Sciatic nerve (tissue), 2 donors: Measurements from ENCODE around the gene ABI2. TPM values are rescaled to one million over a fixed set of nuclear protein-coding genes. Genes with fewer than 3 reads are reported as not detected.
"Not testable (repeated sequence)": the region's sequence is repeated elsewhere in the genome, so short reads cannot be mapped to it uniquely, and the experiment has no call there.

Experiments
- ATAC-seq: fragments of 200-7000 bp; cut with Tn5 transposase; one replicate; pipeline ENCODE4 v1.9.1; 2020; ENCODE audit warnings: mild to moderate bottlenecking, moderate library complexity
- DNase-seq: peaks from one replicate; pipeline ENCODE4 v3.0.0-alpha.2; 2020; ENCODE audit warnings: low spot score
- intact Hi-C: fragments of 100-400 bp; cut with DNase I; formaldehyde crosslinking; loops from one replicate; pipeline ENCODE4 v1.14.2; 2022
- total RNA-seq: library from RNA; stranded (reverse); fragmentation: NEBNext Ultra II Directional; extraction: Animal tissue kit (Norgen Biotek cat#: 25700); gene quantifications from one replicate; pipeline ENCODE4 v1.2.1, GENCODE V29; 2021
- donor health status: DM: no; HTN: no; CAD: no.
- donor health status: DM: no; HTN: no; CAD: no.

Gene ABI2
- total RNA-seq, 1 donor from 2014 or later = 68.9 TPM

DNA sequence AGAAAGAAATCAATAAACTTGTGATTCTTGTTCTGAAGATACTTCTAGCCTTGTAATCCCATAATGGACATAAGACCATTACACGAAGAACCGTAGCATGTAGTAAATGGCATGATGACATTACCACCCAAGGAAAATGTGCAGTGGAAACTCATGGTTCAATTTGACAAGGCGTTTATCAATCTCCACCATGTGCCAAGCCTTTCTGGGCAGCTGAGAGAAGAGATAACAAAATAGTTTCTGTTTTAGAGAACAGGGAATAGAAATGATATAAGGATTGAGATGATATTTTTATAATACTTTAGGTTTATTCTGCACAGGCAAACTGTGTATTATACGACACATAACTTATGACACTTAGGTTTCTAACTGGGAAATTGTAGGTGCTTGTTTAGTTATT, 19.2 kb downstream of the ABI2 start:
- ATAC-seq (no peak), DNase-seq (no peak)
- intact Hi-C loops = no loop called here

DNA sequence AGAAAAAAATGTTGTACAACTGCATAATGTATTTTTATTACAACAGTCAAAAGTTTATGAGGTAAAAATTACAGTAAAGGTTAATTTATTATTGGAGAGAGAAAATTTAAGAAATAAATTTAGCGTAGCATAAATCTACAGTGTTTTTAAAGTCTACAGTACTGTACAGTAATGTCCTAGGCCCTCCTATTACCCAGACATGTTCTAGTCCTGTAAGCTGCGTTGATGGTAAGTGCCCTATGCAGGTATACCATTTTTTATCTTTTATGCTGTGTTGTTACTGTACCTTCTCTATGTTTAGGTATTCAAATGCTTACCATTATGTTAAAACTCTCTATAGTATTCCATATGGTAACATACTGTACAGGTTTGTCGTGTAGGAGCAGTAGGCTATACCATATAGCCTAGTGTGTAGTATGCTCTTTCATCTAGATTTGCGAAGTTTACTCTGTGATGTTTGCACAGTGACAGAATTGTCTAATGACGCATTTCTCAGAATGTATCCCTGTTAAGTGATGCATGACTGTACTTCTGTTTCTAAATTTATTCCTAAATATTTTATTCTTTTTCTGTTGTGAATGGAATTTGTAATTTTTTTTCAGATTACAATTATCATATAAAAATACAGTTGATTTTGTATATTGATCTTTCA, 24.5 kb downstream of the ABI2 start:
- ATAC-seq (no peak), DNase-seq (no peak)
- intact Hi-C loops = no loop called here

DNA sequence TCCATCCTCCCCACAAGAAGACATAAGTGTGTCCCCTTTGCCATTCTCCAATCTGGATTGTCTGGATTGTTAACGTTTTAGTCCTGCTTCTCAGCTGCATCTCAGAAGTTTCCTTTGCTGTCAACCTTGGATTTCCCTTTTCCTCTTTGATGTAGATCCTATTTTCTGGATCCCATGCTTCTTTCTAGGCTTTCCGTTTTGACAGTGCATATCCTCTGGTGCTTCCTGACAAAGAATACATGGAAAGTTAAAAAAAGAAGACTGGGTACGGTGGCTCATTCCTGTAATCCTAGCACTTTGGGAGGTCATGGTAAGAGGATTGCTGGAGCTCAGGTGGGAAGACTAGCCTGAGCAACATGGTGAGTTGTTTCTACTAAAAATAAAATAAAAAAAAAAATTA, 26.8 kb downstream of the ABI2 start:
- ATAC-seq = no peak
- intact Hi-C loops = no loop called here
- DNase-seq = no peak

DNA sequence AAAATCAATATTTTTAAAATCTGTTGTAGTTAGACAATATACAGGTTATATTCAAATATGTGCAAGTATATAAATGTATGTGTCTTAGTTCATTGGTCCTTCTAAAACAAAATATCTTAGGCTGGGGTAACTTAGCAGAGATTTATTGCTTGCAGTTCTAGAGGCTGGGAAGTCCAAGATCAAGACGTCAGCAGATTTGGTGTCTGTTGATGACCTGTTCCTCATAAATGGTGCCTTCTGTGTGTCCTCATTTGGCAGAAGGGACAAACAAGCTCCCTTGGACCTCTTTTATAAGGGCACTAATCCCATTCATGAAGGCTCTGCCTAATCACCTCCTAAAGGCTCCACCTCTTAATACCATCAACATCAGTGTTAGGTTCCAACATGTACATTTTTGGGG, 31.3 kb downstream of the ABI2 start:
- intact Hi-C loops = no loop called here
- DNase-seq (no peak), ATAC-seq (no peak)

DNA sequence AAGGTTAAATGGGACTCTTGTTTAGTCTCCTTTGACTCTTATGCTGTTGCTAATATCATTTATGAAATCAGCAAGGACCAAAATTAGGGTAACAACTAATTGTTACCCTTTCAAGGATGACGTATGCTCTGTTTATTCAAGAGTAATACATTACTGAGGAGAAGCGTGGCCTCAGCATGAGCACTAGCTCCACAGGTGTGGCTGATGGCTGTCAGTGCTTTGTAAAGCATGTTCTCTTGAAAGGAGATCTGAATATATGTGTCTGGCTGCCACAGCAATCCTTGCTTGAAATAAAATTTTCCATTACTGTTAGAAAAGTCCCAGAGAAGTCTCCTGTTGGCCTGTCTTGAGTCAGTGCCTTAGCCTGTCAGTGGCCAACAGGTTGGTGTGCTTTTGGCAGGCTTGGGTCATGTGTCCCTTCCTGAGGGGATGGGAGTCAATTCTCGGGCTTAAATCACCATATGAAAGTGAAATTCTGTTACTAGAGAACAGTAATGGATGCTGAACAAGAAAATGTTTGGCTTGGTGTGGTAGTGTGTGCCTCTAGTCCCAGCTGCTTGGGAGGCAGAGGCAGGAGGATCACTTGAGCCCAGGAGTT, 32.7 kb downstream of the ABI2 start:
- no peak for DNase-seq
- no peak for ATAC-seq
- intact Hi-C loops = no loop called here

DNA sequence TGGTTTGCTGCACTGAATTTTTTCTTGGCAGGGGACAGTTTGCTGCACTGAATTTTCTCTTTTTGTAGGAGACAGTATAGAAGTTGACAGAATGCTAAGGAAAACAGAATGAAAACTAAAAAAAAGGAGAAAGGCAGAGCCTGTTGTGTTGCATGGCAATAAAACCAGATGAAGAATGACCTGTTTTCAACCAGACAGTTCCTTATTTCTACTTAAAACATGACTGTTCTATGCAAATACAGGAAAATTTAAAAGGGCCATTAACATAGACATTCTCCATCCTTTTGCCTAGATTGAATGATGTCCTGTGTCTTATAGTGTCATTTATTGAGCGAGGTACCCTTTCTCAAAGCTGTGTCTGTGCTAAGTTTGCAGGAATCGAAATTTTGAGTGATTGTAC, 33.3 kb downstream of the ABI2 start:
- DNase-seq (no peak), ATAC-seq (no peak)
- intact Hi-C loops = no loop called here

GRCh38 chr2:203361922-203362321, 33.7 kb downstream of the ABI2 start:
- intact Hi-C loops = no loop called here
- ATAC-seq = no peak
- DNase-seq = no peak

GRCh38 chr2:203366639-203367466, 38.7 kb downstream of the ABI2 start:
- no peak for ATAC-seq
- intact Hi-C loops = no loop called here

GRCh38 chr2:203372706-203373105, 44.5 kb downstream of the ABI2 start:
- ATAC-seq, DNase-seq, intact Hi-C loops: not testable (repeated sequence)

More at GRCh38 chr2:203366639-203367466, 38.7 kb downstream of the ABI2 start:
- DNase-seq = no peak

- DNase-seq (no peak), ATAC-seq (no peak)
- intact Hi-C loops = no loop called here
Observed at GRCh38 chr2:203376173-203376572, 48.0 kb downstream of the ABI2 start.

DNA sequence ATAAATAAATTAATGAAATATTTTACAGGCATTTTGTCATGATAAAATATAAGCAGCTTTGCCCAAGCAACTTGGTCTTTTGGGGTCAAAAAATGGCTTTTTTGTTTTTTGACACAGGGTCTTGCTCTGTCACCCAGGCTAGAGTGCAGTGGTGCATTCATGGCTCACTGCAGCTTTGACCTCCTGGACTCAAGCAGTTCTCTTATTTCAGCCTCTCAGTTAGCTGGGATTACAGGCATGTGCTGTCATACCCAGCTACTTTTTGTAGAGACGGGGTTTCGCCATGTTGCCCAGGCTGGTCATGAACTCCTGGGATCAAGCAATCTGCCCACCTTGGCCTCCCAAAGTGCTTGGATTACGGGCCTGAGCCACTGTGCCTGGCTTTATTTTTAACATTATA, 51.0 kb downstream of the ABI2 start:
- ATAC-seq (no peak), DNase-seq (no peak)
- intact Hi-C loops = no loop called here

- intact Hi-C loops = no loop called here
- no peak for DNase-seq
- ATAC-seq = no peak
Observed at GRCh38 chr2:203383038-203383437, 54.8 kb downstream of the ABI2 start.

GRCh38 chr2:203388153-203388552, 60.0 kb downstream of the ABI2 start:
- DNase-seq, intact Hi-C loops, ATAC-seq: not testable (repeated sequence)

DNA sequence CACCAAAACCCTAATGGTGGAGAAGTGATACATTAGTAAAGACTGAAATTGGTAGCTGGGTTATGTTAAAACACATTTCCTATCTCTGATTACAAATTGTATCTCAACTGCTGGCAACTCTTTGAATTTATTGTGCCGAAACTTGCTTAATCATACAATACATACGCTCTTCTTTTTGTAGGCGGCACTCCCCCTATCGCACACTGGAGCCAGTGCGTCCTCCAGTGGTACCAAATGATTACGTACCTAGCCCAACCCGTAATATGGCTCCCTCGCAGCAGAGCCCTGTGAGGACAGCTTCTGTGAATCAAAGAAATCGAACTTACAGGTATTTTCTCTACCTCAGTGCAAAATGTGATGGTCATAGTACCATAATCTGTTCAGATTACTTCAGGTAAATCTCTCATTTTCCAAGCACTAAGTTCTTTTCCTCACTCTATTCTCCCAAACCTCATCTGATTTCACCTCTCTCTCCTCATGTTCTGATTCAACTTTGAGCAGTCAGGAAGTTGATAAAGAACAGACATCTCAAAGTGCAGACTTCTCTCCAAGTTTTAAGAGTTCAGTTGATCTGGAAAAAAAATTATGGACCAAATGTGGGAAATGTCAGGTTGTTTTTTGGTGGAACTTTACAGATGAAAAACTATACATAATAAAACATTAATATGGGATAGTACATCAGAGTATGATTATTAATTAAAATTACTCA, 66.5 kb downstream of the ABI2 start:
- ATAC-seq = no peak

DNA sequence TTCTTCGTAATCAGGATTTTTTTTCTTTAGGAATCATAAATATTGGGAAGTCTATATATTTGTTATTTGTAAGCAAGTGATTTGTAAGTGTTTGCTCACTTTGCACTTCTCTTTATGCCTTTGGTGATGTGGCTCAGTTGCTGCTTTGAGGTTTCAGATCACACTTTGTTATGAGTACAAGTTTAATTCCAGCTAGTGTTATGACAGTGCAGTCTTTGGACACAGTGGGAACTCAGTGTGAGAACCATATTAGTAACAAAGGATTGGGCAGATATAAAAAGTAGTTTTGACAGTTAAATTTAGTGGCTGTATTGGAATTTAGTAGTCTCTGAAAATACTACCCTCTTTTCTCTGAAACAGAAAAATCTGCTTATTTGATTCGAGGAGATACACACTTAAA, 67.7 kb downstream of the ABI2 start:
- intact Hi-C loops = no loop called here
- no peak for ATAC-seq
- no peak for DNase-seq

More for the DNA sequence above, 66.5 kb downstream of the ABI2 start:
- DNase-seq = no peak
- intact Hi-C loops = no loop called here

DNA sequence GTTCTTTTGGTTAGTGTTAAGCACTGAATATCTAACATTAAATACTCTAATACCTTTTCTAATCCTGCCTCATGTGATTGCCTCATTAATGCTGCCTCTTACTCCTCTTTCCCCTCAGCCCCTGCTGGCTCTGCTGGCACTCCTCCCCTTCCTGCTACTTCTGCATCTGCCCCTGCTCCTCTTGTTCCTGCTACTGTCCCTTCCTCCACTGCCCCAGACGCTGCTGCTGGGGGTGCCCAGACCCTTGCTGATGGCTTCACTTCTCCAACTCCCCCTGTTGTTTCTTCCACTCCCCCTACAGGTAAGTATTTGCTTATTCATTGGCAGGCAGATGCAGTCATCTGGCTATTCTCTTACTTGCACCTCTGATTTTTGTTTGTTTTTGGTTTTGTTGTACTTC, 68.5 kb downstream of the ABI2 start:
- ATAC-seq (no peak), DNase-seq (no peak)
- intact Hi-C loops = no loop called here

- ATAC-seq (no peak), DNase-seq (no peak)
- intact Hi-C loops = no loop called here
Observed at GRCh38 chr2:203399031-203399430, 70.8 kb downstream of the ABI2 start.

DNA sequence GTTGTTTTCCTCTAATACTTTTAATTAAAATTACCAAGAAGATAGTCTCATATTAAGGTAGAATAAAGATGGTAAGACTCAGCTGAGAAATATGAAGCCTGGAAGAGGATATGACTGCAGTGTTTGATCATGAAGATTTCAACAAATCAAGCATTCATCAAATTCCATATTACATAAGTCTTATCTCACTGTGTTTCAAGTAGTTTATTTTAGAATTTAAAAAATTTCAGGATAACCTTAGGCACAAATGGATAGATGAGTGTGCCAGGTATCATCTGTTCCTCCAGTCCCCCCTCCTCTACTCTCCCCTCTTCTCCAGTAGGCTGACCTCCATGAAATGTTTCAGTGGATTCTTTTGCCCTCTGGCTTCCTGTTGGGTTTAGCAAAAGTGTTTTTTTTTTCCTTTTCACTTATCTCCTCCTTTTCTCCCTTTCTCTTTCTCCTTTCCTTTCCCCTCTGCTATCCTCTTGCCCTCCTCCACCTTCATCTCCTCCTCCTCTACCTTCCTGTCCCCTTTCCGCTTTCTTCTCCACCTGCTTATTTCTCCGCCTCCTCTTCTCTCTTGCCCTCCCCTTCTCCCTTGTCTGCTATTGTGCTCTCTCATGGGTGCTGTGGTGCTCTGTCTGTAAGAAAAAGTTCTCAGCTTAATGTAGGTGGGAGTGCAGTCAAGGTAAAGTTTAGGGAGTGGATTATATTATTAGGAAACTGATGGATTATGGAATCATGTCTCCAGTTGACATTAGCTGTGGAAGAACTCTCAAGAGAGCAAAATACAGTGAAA, 72.8 kb downstream of the ABI2 start:
- DNase-seq (no peak), ATAC-seq (no peak)
- intact Hi-C loops = no loop called here

- DNase-seq (no peak), ATAC-seq (no peak)
- intact Hi-C loops = no loop called here
Observed at GRCh38 chr2:203404996-203405395, 76.8 kb downstream of the ABI2 start.
